GM18520 (cell line): ENCODE results near the gene FN3KRP.

ENCODE experiments used
- ATAC-seq: cut with Tn5 transposase; IDR thresholded peaks from one replicate; pipeline ENCODE4 v1.9.1; 2021; ENCODE audit not compliant: unreplicated experiment

FN3KRP gene, protein sequence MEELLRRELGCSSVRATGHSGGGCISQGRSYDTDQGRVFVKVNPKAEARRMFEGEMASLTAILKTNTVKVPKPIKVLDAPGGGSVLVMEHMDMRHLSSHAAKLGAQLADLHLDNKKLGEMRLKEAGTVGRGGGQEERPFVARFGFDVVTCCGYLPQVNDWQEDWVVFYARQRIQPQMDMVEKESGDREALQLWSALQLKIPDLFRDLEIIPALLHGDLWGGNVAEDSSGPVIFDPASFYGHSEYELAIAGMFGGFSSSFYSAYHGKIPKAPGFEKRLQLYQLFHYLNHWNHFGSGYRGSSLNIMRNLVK

DNA sequence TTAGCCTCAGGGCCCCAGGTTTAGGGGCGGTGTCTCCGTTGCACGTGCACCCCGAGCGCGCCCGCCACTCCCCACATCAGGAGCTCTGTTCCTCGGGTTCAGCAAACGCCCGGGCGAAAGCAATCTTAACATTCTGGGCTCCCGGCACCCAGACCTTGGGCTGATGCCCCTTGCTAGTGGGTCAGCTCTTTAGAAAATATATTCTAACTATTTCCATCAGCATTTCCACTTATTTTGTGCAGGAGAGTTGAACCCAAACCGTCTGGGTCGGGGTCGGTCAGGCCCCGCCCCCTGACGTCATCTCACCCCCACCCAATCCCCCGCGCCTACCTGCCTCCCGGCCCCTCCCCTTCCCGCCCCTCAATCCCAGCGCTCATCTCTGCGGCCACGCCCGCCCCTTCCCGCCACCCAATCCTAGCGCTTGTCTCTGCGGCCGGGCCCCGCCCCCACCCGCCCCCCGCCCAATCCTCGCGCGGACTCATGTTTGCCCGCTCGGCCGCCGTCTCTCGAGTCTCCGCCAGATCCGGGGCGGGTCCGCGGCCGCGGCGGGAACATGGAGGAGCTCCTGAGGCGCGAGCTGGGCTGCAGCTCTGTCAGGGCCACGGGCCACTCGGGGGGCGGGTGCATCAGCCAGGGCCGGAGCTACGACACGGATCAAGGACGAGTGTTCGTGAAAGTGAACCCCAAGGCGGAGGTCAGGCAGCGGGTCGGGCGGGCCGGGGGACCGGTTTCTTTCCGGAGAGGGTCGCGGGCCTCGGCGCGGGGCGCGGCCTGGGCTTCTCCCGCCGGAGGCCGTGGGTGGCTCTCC, at the start of gene FN3KRP:
Gene FN3KRP, plus strand, starts transcription at position 504 of the 808 bp plus-strand sequence. Its CDS starts 50 bp downstream, at position 554.
- ATAC-seq: peak; percentile 42

DNA sequence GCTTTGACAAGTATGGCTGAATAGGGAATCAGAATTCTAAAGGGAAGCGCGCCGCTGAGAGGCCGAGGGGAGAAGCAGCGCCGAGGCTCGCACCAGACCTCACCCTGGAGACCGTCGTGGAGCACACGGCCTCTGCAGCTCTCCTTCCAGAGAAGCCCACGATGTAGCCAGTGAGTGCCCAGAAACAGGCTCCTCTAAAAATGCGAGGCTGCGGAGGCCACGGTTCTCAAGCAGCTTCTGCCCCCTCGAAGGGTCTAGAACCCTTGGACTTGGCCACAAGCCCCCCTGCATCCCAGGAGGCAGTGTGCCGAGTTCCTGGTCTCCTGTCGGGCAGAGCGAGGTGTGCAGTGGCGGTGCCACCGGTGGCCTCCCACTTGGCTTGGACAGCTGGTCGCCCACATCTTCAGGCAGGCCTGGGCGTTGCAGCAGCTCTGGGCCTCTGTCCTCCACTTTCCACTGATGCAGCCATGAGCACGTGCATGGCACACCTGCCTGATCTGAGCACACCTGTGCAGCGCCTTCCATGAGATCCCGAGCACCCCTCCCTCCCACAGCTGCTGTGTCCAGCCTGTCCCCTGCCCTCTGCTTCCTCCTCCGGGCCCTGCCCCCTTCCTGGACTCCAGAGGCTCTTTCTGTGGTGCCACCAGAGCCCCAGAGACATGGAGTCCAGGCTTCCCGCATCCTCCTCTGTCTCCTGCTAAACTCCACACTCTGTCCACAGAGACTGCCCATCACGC, 49.4 kb upstream of the FN3KRP start:
- ATAC-seq: no peak

DNA sequence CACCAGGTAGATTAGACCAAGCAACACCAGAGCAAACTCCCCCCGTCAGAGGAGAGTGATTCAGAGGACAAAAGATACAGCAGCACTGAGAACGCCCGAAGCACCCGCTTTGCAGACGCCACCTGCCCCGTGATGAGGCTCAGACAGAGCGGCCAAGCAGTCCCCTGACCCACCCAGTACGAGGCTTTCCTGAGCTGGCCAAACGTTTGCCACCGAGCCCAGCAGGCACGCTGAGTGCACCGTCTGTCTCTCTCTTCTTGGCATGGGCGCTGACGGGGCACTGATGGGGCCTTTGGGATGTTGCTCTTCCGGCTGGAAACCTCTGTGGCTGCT, 48.9 kb upstream of the FN3KRP start:
- ATAC-seq: no peak

DNA sequence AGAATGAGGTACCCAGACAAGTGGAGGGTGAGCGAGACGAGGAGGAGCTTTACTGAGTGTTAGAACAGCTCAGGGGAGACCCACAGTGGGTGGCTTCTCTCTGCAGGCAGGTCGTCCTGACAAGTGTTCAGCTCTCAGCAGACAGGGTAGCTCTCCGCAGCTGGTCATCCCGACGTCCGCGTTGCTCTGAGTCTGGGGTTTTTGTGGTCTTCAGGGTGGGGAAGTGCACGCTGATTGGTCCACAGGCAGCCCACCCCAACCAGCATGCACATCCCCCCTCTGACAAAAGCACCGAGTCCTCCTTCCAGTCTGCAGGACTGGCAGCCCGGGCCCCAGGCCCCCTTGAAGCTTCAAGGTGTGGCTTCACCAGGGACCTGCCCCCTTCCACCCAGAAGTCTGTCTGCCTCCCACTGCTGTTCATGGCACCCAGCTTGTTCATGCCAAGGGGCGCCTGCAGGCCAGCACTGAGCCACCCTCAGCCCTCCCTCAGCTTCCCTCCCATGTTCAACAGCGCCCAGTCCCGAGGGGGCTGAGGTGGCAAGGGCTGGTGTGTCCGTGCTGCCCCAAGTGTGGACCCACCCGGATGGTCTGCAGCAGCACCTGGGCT, 48.4 kb upstream of the FN3KRP start:
- ATAC-seq: no peak

DNA sequence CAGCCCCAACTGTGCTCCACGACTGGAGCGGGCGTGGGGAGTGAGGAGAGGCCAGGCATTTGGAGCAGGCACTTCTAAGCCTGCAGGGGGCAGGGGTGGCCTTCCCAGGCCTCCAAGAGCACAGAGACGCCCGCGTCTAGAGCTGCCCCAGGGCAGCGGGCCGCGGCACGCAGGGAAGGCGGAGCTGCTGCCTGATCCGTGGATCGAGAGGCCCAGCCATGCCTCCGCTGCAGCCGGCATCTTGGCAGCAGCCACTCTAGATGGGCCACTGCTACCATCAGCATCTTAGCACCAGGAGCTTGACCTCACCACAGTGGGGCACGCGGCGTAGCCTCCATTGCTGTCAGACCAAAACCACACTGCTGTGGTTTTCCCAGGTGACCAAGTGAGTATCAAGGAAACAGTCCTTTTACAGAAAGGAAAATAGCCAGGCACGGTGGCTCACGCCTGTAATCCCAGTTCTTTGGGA, 47.8 kb upstream of the FN3KRP start:
- ATAC-seq: no peak

DNA sequence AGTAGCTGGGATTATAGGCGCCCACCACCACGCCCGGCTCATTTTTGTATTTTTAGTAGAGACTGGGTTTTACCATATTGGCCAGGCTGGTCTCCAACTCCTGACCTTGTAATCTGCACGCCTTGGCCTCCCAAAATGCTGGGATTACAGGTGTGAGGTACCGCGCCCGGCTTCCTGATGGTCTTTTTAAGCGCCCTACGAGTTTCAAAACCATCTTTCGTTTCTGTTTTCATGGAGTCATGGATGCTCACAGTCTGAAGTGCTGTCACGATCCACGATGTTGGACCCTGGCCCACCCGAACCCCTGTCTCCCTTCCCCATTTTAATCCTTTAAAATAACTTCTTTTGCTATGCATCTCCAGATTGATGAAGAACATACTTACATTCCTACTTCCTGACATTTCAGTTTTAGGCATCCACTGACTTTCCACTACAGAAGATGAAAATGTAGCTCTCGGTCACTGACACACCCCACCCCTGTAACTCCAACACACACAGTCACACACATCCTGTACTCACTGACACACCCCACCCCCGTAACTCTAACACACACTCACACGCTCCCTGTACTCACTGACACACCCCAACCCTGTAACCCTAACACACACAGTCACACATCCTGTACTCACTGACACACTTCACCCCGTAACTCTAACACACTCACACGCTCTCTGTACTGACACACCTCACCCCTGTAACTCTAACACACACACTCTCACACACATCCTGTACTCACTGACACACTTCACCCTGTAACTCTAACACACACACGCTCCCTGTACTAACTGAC, 45.6 kb upstream of the FN3KRP start:
- ATAC-seq: no peak

DNA sequence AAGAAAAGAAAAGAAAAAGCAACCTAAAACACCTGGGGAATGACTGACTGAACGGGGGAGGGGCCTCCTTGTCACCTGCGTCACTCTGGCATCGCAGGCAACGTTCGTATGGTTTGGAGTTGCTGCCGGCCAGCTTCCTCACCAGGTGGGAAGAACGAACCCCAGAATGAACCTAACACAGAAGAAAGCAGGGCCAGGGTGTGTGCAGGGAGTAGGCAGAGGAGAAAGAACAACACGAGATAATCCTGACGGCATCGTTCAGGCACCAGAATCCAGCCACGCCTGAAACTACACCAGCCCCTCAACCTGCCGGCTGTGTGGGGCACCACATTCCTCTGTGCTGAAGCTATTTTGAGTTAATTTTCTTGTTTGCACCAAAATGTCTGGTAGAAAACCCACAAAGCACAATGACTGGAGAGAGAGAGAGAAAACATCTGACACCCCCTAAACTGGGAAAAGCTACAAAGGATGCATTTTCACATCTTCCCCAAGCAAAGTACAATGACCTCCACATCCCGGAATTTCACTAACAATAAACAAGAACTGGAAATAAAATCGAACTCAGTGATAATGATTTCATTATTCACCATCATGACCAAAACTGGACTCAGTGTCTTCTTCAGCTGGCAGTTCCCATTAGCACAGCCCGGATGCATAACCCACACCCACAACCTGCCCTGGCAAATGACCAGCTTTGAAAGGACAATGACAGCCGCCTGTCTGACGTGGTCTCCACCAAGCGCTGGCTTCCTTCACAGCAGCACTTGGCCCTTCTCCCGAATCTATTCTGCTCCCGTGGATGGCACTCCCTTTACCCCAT, 41.6 kb upstream of the FN3KRP start:
- ATAC-seq: no peak

DNA sequence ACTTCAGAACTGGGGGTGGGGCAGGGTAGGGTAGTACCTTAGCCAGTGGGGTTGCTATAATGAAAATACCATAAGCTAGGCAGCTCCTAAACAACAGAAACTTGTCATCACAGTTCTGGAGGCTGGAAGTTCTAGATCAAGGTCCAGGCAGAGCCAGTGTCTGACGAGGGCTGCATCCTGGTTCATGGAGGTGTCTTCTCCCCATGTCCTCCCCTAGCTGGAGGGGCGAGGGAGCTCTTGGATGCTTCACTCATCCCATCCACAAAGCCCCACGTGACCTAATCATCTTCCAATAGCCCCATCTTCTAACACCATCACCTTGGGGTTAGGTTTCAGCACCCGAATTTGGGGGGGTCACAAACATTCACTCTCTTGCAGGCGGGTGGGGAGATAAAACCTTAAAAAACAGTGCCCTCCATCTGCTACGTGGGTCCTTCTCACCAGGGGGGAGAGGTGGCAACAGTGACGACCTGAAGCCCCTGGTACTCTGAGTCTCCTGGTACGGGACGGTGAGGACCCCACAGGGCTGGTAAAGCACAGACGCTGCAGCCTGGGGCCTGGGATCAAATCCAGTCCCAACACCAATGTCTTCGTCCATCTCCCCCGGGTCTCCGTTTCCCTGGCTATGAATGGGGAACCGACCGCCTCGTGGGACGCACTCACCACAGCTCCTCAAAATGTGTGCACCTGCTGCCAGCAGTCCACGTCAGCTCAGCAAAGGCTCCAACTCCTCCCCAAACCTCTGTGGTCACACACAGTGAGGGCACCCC, 40.8 kb upstream of the FN3KRP start:
- ATAC-seq: no peak

DNA sequence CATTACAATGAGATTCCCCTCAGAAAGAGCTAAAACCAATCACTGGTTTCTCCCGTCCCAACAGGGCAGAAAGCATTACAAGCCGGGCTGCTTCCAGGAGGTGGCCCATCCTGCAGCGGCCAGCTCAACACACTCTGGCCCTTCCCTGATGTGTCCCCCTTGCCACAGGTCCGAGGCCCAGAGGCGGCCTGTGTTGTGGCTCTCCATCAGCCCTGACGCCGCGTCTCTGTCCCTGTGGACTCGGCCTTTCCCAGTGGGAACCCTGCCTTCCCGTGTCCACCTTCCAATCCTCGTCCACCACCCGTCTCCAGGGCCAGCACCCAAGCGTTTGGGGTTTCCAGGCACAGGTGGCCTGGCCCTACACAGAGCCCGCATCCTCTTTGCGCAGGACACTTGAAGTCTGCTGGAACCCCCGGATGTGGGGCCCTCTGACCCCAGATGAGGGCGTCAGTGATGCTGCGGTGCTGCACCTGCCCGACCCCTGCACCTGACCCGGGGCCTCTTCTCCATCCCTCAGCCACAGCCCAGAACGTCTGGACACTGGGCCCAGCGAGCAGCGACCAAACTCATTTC, 39.1 kb upstream of the FN3KRP start:
- ATAC-seq: no peak

DNA sequence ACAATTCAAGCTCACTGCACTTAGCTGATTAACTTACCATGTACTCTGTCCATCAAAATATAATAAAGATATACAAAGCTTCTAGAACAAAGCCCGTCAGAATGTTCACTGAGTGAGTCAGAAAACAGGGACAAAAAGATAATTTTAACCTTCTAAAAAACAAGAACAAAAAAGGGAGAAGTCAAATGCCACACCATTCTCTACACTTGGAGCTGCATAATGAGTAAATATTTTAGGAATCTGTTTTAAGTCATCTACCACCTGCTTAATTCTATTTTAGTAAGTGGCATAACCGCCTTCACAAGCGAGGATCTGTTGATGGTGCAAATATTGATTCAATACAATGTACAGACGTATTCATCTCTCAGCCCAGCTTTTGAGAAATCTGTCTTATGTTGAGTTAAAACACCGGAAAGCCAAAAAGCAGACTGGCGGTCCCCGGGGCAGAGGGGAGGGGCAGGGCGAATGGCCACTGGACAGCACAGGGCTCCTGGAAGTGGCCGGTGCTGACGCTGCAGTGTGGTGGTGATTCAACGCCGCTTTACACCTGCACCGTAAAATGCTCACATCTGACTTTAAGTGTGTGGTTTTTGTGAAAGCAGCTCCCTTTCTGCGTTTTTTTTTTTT, 38.1 kb upstream of the FN3KRP start:
- ATAC-seq: no peak

DNA sequence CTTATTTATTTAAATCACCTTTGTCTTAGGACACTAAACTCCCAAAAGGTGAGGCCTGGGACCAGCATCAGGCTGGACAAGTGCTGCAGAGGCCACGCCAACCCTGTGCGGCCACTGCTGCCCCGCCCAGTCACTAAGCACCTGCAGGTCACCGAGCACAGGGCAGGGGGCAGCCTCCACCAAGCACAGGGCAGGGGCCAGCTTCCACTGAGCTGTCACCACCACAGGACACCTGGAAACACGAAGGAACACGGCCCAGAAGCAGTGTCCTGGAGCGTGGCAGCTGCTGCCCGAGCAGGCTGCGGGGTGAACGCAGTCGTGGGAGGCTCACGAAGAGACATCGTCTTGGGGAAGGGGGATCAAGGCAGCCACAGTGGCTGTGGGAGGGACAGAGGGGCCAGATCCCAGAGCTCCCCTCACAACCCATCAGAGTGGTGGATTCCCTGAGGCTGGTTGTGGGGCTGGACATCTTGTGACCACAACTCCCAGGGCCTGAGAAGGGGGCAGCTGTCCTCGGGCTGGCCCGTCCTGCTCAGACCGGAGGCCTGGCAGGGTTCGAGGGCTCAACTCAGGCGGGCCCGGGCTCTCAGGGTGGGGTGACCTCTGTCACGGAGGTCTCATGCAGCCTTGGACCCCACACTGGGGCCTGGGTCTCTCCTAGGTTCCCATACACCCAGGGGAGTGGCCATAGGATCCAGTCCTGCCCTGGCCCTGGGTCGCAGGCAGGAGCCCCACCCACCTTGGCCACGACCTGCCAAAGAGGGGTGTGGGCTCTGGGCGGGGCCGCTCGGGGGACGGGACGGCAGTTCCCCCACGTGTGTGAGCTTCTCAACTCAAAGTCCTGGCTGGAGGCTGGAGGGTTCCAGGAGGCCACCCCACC, 36.7 kb upstream of the FN3KRP start:
- ATAC-seq: no peak

DNA sequence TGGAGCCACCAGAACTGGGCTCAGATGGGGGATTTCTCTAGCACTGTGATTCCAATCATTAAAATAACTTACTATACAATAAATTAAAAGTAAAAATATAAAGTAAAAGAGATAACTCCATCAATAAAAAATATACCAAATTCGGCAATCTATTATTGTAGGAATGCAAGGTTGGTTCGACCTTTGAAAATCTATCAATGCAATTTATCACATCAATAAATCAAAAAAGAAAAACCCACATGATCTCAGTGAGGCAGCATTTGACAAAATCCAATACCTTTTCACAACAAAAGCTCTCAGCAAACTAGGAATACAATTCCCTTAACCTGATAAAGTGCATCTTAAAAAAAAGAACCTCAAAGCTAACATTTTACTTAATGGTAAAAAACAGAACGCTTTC, 35.0 kb upstream of the FN3KRP start:
- no peak for ATAC-seq

DNA sequence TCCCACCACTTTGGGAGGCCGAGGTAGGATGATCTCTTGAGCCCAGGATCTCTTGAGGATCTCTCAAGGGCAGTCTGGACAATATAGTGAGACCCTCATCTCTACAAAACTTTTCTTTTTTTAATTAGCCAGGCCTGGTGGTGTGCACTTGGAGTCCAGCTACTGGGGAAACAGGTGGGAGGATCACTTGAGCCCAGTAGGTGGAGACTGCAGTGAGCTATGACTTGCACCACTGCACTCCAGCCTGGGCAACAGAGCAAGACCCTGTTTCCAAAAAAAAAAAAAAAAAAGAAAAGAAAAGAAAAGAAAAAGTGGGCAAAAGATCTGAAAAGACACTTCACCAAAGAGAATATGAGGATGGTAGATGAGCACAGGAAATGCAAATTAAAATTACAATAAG, 33.0 kb upstream of the FN3KRP start:
- ATAC-seq: no peak

DNA sequence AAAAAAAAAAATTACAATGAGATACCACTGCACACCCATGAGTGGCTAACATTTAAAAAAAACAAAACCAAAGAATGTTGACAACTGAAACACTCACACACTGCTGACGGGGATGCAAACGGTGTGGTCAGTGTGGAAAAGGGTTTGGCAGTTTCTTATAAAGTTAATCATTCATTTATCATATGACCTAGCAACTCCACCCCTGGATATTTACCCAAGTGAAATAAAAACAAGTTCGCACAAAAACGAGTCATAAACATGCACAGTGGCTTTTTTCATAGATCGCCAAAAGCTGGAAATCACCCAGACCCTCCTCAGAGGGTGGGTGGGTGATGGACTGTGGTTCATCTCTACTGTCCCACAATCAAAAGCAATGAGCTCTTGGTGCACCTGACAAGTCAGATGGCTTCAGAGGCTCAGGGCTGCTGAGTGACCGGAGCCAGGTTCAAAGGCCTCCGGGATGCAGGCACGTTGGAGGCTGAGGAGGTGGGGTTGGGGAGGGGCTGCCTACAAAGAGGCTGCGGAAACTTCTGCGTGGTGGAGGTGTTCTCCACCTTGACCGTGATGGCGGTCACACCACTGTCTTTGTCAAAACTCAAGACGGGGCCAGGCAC, 32.2 kb upstream of the FN3KRP start:
- no peak for ATAC-seq

DNA sequence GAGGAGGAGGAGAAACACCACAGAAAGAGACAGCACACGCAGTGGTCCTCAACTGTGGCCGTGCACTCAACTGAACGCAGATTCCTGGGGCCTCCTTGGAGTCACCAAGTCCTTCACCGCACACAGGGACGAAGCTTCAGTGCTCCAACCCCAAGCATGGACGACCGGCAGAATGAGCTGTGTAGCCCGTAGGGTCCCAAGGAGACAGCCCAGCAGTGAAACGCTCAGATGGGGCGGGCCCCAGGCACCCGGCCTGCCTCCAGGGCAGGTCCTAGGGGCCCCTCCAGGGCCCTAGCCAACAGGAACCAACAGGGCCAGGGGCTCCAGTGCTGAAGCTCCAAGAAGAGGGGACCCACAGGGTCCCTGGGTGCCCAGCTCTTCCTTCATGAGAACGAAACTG, 31.2 kb upstream of the FN3KRP start:
- ATAC-seq: no peak

DNA sequence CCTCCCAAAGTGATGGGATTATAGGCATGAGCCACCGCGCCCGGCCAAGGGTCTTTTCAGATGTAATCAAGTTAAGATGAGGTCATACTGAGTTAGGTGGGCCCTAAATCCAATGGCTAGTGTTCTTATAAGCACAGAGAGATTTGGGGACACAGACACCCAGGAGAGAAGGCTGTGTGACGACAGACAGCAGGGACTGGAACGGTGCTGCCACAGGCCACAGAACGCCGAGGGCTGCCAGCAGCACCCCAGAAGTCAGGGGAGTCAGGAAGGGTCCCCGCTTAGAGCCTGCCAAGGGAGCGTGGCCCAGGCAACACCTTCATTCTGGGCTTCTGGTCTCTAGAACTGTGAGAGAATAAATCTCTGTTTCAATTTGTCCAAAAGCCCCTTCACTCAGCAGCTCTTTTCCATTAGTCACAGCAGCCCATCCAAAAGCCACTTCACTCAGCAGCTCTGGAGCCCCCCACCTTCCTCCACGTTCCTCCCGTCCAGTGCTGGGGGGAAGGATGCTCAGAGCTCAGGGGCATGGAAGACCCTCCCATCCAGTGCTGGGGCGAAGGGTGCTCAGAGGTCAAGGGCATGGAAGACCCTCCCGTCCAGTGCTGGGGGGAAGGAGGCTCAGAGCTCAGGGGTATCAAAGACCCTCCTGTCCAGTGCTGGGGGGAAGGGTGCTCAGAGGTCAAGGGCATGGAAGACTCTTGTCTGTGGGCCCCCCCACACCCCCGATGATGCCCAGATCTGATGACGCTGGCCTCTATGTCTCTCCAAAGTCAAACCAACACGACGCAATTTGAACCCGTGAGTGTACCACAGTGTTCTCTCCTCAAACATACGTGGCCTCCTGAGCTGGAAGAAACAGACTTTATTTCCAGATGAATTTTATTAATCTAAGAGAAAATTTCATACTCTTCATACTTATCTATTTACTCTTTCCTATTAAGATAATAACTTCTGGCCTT, 29.9 kb upstream of the FN3KRP start:
- no peak for ATAC-seq
